OCI-LY3 (cell line): ENCODE results near the gene TOX3.

Experiments
- CTCF ChIP-seq: fragments of 200-600, 300-600 bp; sonication (generic); IDR thresholded peaks from 2 replicates; pipeline ENCODE4 v1.5.1; 2014; ENCODE audit warnings: antibody characterized with exemption, low read length, low read depth
- EZH2phosphoT487 ChIP-seq: fragments of 200-600 bp; shearing (Covaris generic); IDR thresholded peaks from 2 replicates; pipeline ENCODE4 v1.6.1; 2018; ENCODE audit warnings: antibody characterized with exemption, mixed run types, low read depth

- no peak for TF ChIP-seq CTCF
- TF ChIP-seq EZH2phosphoT487 = no peak
Observed at GRCh38 chr16:52563767-52564611, 17.0 kb upstream of the TOX3 start.
